Activated CD4-positive, alpha-beta T cell treated with anti-CD3 and anti-CD28 coated beads, Interleukin-10, Interleukin-2, amounts not matched to agents 100 ng/mL and 50 ng/mL, durations not matched to agents 16 hours and 8 hours (primary cell): Measurements from ENCODE around the gene PKD2.

ENCODE experiments used
- DNase-seq: peaks from one replicate; pipeline ENCODE4 v3.0.0-alpha.2; 2020

The PKD2 gene

GRCh38 chr4:88028946-88029345 is 21.5 kb downstream of the PKD2 start:
- no peak for DNase-seq

- DNase-seq = no peak
Observed at GRCh38 chr4:88029556-88029955, 22.1 kb downstream of the PKD2 start.

DNA sequence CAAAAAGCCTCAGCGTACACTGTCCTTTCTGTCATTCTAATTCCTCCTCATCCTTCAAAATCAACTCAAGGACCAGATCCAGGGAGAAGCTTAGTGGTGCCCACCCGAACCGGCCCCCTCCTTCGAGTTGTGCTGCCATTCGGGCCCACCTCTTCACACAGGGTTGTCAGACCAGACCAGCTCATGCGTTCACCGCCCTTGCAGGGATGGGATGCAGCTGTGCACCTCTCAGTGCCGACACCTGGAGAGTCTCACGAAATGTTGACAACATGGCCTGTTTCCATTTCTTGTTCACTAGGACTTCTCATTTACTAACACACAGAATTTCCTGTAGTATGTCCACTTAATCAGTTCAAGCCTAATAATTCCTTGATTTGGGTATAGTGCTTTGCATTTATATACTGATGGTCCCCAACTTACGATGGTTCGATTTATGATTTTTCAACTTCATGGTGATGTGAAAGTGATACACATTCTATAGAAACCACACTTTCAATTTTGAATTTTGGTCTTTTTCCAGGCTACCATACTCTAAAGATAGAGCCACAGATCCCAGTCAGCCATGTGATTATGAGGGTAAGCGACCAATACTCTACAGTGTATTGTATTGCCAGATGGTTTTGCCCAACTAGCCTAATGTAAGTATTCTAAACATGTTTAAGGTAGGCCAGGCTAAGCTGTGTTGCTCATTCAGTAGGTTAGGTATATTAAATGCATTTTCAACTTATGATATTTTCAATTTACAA is 23.3 kb downstream of the PKD2 start:
- DNase-seq = no peak

GRCh38 chr4:88033309-88033708 is 25.9 kb downstream of the PKD2 start:
- peak; percentile 63 for DNase-seq

DNA sequence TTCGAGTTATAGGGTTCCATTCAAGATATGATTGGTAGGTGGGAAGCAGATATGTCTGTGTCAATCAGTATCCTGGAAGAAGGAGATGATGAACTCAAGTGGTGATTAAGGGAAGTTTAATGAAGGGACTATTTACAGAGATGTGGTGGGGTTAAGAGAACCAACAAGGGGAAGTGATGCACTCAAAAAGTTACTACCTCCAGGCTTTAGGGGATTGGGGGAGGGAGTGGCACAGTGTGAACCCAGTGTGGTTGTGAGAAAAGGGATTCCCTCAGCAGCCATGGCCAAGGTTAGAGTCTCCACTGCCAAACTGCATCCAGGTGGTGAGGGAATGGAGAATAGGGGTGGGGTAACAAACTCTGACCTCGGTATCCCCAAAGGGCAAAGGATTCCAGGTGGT is 27.9 kb downstream of the PKD2 start:
- DNase-seq = no peak

- DNase-seq = no peak
Observed at GRCh38 chr4:88037447-88037846, 30.0 kb downstream of the PKD2 start.

- DNase-seq = no peak
Observed at GRCh38 chr4:88037936-88038335, 30.5 kb downstream of the PKD2 start.

DNA sequence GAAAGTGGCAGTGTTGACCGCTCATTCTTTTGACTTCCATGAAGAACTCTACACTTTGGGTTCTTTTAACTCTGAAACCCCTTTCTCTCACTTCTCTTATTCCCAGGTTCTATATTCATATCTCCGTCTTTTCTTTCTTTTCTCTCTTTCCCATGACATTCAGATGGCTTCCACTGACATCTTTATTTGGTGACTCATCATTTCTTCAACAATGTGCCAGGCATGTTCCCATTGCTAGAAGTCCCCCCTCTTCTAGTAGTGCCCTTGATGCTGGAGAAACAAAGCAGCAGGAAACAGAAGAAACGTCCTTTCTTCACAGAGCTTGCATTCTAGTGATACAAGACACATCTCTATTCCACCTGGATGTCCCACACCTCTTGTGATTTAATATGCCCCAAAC is 33.3 kb downstream of the PKD2 start:
- DNase-seq = no peak

DNA sequence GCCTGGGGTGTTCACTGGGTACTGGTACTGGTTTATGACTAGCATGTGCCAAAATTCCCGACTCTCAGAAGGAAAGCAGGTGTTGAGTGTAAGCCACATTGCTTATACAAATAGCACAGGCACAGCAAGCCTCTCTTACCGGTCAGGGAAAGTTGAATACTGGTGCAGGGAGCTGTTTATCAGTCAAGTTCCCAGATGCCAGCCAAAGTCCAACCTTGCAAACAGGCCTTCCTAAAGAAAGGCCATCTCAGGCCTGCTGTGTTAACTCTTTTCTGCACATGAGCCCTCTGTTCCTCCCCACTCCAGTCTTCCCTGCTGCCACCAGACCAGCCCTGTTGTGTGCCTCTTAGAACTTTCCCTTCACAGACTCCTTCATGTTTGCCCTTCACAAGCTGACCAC is 34.2 kb downstream of the PKD2 start:
- no peak for DNase-seq

DNA sequence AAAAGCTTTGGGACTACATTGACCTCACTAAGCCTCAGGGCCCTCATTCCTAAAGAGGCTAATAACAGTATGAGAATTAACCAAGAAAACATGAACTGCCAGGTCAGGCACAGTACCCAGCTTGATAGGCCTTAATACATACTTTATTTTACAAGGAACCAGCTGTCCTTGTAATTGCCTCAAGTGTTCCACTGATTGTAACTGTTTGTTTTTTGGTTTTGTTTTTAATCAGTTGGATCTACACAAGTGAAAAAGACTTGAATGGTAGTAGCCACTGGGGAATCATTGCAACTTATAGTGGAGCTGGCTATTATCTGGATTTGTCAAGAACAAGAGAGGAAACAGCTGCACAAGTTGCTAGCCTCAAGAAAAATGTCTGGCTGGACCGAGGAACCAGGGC is 35.6 kb downstream of the PKD2 start:
- no peak for DNase-seq

DNA sequence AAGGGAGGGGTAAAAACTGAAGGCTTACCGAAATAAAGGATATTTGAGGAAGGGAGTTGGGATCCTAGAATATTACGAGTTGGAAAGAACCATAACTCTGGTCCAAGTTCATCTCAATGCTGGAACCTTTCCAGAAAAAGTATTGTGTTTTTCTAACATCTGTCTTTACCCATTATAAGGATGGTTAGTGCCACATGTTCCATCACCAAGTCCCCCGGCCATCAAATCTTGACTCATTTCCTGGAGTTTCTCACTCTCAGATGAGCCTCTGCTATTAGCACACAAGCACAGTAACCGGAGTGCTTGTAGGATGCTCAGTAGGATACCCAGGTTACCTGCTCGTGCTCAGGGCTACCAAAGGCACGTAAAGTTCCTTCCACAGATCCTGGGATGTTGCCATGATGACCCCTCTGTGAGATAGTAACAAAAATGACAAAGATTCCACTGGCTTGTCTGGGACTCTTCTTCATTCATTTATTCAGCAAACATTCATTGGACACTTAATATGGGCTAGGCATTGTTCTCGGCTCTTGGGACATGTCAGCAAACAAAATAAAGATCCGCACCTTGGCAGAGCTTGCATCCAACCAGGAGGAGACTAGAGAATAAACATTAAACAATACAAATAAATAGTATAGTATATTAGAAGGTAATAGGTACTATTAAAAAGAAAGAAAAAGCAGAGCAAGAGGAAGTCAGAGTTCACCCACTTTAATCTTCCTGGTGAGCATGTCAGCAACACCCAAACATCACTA is 36.3 kb downstream of the PKD2 start:
- DNase-seq = no peak

- DNase-seq = no peak
Observed at GRCh38 chr4:88045021-88045420, 37.6 kb downstream of the PKD2 start.

GRCh38 chr4:88054229-88054628 is 46.8 kb downstream of the PKD2 start:
- DNase-seq = no peak

GRCh38 chr4:88054901-88055300 is 47.5 kb downstream of the PKD2 start:
- DNase-seq = peak; percentile 8

- DNase-seq = no peak
Observed at GRCh38 chr4:88058295-88058694, 50.9 kb downstream of the PKD2 start.

DNA sequence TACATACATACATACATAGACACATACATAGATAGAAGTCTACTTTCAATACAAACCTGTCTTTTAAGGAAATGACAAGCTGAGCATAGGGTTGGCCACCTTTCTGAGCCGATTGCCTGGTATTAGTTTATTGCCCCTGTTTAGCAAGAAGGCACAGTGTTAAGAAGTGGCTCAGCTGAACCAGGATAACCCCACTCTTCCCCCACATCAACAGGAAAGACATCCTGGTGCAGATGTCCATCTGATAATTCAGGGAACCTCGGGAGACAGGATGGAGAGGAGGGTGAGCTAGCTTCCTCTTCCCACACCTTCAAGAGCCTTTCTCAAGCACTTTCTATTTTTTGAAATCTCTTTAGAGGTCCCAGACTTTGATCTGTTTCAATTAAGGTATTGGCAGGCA is 52.3 kb downstream of the PKD2 start:
- no peak for DNase-seq

DNA sequence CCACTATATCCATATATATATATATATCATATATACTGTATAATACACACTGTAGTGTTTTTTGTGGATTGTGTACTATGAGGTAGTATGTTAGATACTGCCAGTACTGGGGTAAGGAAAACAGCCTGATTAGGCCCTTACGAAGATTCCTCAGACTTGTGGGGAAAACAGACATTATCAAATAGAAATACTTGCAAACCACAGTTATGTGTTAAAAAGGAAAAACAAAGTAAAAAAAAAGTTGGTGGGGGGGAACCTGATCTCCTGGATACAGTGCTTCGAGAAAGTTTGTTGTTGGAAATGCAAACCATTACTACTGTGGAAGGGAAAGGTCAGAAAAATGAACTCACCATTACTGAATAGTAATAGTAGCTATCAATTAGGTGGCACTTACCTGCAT is 53.0 kb downstream of the PKD2 start:
- DNase-seq = no peak

- DNase-seq = no peak
Observed at GRCh38 chr4:88062311-88062710, 54.9 kb downstream of the PKD2 start.

DNA sequence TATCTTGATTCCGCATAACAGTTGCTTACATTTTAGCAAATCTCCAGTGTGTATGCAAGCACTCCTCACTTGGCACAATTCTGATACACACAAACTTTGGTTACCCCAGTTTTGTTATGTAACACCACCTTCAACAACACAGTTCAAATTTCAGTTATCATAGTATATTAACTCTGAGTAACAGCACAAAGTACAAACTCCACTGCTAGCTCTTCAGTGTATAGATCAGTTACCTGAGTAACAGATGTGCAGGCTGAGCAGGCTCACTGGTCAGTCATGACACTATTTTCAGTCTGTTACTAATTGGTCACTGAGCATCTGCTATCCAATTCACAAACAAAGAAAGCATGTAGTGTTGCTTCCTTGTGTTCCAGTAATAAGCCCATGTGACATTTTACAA is 55.4 kb downstream of the PKD2 start:
- DNase-seq = no peak

DNA sequence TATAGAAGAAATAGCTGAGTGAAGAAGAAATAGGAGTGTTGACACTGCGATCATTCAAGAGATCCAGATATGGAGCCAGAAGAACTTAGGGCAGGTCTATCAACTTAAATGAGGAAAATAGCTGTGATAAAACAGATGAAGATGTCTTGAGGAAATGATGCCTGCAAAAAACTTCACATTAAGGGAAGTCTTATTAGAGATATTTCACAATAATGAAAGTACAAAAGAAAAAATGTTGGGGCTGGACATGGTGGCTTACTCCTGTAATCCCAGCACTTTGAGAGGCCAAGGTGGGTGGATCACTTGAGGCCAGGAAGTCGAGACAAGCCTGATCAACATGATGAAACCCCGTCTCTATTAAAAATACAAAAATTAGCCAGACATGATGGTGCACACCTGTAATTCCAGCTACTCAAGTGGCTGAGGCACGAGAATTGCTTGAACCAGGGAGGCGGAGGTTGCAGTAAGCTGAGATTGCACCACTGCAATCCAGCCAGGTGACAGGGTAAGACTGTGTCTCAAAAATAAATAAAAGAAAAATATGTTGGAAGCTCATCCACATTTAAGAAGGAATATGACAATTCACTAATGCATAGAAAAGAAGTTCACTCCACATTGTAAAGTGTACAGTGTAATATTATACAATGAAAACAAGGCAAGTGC is 56.3 kb downstream of the PKD2 start:
- no peak for DNase-seq

DNA sequence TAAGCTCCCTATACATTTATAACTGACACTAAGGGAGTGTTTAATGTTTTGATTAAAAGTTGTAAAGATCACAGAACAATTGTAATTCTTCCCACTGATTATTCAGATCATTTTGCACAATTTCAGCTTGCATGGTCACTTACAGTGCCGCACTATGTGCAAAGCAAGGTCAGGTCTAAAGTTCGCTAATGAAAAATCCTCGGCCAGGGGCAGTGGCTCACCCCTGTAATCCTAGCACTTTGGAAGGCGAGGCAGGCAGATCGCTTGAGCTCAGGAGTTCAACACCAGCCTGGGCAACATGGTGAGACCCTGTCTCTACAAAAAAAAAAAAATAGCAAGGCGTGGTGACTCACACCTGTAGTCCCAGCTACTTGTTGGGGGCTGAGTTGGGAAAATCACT is 57.0 kb downstream of the PKD2 start:
- no peak for DNase-seq

DNA sequence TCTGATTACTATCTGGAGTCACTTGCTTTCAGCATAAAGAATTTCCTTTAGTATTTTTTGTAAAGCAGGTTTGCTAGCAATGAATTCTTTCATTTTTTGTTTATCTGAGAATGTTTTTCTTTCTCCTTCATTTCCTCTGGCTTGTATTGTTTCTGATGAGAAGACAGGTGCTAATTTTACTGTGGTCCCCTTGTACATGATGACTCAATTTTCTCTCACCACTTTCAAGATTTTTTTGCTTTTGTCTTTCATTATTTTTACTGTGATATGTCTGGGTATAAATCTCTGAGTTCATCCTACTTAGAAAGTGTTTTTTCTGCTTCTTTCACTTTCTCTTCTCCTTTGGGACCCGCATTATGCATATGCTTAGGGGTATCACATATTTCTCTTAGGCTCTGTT is 62.6 kb downstream of the PKD2 start:
- no peak for DNase-seq

- no peak for DNase-seq
Observed at GRCh38 chr4:88075336-88075735, 67.9 kb downstream of the PKD2 start.

GRCh38 chr4:88077911-88078524 is 70.6 kb downstream of the PKD2 start:
- no peak for DNase-seq
